ENCODE data around the gene FHL1.
A peak's percentile ranks its signal among the peaks of the same experiment; 100 is the strongest.
"Not testable (repeated sequence)": the region's sequence is repeated elsewhere in the genome, so short reads cannot be mapped to it uniquely, and the experiment has no call there.

Gene FHL1

DNA sequence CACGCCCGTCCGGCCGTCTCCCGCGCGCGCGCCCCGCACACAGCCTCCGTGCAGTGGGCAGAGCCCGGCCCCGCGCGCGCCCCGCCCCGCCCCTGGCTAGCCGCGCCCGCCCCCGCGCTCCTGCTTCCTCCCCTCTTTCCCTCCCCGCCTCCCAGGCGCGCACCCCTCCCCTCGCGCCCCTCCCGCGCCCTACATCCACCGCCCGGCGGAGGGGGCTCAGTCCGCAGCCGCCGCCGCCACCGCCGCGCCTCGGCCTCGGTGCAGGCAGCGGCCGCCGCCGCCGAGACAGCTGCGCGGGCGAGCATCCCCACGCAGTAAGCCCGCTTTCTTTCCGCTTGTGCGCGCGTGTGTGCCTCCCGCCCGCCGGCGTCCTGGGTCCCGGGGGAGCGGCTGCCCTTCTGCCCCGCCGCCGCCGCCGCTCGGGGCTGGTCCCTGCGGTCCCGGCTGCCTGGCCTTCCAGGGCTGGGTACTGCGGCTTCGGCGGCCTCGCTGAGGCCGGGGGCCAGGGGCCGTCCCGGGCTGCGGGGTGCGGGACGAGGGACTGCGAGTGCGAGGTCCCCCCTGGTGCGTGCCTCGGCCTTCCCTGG is at the start of gene FHL1:
Gene FHL1, plus strand, starts transcription at position 219 of the 587 bp plus-strand sequence.
- peak; percentile 21 for DNase-seq (ENCODE audit: low spot score)

DNA sequence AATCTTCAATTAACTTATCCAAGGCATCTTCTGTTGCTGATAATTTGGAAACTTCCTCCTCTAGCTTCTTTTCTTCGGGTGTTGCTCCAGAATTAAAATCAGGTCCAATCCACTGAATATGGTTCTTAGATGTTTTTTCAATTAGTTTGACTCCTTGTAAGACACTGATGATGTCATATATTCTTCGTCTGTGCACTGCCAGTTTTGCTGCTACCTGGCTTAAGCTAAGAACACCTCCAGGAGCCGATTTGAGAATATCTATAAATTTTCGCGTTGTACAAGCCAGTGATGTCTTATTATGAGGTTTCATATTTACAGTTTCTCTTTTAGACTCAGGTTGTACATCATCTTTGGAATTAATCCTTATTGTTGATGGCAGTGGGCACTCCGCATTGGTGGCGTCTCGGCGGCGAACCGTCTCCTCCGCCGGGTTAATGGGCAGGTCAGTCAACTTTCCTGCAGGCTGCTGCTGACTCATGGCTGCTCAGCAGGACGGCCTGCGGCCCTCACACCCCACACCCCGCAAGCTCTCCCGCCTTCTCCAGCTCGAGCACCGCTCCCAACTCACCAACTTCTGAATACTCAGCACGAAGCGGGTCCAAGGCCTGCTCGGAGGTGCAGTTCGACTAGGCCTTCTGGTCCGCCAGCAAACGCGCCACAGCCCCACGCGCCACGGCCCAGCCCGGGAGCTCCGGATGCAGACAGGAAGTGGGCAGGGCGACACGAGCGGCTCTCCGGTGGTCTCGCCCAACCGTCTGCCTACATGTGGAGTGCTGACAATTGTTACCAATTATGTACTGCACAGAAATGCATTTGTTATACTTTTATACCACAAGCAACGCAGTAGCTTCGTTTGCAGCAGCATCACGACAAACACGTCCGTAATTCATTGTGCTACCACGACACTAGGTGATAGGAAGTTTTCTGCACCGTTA is 49.2 kb upstream of the FHL1 start:
- DNase-seq (ENCODE audit: low spot score), result no peak

DNA sequence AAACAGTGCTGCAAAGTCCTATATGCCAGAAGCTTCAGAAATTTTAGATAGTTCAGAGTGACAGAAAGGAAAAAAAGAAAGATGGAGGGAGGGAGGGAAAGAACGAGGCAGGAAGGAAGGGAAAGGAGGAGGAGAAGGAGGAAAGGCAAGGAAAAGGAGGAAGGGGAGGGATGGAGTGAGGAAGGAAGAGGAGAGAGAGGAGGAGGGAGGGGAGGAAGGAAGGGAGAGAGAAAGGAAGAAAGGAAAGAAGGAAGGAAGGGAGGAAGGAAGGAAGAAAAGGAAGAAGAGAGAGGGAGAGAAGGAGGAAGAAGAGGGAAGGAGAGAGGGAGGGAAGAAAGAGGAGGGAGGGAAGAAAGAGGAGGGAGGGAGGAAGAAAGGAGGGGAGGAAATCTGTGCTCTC is 42.4 kb upstream of the FHL1 start:
- DNase-seq (ENCODE audit: low spot score), result no peak

DNA sequence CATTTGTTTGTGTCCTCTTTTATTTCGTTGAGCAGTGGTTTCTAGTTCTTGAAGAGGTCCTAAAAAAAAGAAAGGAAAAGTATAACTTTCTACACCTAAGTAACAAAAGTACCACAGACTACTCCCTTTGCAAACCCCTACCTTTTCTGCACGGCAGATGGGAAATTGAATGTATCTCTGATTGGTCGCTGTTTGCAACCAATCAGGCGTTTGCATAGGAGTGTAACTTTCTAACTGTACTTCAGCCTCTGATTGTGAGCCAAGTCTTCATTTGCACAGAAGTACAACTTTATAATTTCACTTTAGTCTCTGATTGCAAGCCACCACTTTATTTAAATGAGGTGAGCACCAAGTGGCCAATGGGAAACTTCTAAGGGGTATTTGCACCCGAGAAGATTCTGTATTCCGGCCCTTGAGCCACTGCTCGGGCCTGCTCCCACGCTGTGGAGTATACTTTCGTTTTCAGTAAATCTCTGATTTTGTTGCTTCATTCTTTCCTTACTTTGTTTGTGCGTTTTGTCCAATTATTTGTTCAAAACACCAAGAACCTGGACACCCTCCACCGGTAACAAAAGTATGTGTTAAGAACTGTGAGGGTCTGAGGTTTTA is 40.3 kb upstream of the FHL1 start:
- DNase-seq (ENCODE audit: low spot score), result no peak

DNA sequence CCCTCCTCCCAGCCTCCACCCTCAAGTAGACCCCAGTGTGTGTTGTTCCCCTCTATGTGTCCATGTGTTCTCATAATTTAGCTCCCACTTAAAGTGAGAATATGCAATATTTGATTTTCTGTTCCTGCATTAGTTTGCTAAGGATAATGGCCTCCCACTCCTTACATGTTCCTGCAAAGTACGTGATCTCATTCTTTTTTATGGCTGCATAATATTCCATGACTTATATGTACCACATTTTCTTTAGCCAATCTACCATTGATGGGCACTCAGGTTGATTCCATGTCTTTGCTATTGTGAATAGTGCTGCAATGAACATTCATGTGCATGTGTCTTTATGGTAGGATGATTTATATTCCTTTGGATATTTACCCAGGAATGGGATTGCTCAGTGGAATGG is 38.4 kb upstream of the FHL1 start:
- DNase-seq (ENCODE audit: low spot score), result not testable (repeated sequence)

DNA sequence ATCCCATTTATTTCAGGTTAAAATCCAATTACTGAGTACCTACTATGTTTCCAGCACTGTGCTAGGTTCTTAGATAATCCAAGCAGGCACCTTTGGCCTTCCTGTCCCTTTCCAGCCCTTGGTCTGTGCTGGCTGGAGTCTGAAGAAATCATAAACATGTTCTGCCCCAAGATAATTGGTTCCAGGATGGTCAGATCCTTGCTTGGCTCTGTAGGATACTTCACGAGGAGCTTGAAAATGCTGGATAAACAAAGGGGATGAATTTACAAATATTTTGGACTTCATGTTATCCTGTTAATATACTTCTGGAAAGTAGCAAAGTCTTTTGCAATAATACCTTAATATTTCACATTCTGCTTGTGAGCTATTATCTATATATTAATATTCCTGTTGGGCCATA is 35.0 kb upstream of the FHL1 start:
- no peak for DNase-seq (ENCODE audit: low spot score)

DNA sequence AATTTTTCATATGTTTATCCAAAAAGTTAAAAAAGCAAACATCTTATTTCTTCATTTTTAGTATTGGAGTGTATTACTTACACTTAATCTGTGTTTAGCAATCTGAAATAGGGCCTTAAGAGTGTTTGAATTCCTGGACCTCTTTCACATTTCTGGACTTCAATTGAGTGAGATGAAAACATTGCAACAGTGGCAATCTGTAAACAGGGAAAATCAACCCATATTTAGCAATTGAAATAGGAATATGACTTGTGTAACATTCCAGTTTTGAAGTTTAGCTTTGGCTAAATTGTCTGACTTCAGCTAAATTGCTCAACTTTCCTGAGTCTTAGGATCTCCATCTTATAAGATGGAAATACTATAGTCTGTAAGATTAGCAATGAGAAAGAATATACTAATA is 34.6 kb upstream of the FHL1 start:
- DNase-seq (ENCODE audit: low spot score), result no peak

DNA sequence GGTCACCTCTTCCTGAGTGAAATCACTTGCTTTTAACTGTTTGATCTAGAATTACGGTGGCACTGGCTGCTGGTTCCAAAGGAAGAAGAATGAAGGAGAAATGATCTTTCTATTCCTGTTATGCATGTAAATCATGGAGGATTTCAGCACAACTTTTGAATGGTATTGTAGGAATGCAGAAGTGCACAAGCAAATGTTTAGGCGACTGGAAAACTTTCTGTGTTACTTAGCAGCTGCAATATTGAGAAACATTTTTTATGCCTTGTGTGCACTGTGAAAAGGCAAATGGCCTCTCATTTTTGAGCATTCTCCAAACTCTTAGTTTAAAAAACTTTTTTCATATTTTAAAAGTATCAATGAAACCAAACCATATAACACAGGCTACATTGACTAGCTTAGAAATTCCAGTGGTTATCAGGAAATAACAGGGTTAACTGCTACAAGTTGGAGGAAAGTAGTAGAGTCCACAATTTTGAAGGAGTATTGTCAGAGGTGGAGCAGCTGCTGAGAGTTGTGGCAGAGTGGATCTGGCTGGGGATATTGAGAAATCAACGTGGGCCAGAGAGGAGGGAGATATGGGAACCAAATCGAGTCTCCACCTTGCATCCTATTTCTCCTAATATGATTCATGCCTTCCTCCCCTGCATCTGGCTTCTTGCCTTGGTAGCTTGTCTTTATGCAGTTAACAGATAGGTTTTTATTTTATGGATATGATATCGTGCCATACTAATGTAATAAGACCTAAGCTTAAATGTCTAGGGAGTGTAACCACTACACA is 32.0 kb upstream of the FHL1 start:
- DNase-seq (ENCODE audit: low spot score), result peak; percentile 12

DNA sequence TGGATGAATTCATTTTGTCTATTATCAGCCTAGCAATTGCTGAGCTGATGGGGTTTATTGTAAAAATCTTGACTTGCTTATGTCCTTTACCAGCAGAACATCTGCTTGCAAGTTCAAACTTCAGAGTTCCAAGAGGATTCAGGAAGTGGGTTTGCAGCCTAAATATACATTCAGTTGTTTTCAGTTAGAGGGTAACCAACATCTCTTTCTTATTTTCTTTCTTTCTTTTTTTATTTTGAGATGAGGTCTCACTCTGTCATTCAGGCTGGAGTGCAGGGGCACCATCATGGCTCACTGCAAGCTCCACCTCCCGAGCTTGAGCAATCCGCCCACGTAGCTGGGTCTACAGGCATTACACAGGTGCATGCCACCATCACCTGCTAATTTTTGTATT is 31.4 kb upstream of the FHL1 start:
- DNase-seq (ENCODE audit: low spot score), result no peak

DNA sequence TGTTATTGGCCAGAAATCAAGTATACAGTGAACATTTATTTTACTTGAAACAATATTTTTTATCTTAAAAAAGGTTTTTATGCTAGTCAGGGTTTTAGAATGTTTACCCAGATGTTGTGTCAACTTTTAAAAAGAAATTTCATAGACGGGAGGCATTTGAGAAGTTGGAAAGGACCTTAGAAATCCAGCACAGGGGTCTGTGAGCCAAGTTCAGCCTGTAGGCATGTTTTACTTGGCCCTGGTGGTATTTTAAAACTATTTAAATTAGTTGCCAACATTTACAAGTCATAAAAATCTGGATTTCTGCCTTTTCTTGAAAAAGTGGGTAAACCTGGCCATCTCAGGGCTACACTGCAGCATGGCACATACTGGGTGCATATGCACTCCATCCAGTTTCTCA is 25.5 kb upstream of the FHL1 start:
- DNase-seq (ENCODE audit: low spot score), result no peak

DNA sequence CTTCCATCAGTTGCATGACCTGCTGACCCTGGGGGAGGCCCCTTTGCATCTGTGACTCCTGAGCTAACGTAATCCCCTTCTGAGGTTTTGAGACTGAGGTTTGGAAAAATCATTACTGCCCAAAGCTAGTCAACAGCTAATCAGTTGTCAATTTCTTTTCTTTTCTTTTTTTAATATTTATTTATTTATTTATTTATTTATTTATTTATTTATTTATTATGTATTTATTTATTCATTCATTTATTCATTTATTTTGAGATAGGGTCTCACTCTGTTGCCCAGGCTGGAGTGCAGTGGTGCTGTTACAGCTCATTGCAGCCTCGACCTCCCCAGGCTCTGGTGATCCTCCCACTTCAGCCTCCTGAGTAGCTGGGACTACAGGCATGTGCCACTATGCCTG is 25.1 kb upstream of the FHL1 start:
- DNase-seq (ENCODE audit: low spot score), result no peak

DNA sequence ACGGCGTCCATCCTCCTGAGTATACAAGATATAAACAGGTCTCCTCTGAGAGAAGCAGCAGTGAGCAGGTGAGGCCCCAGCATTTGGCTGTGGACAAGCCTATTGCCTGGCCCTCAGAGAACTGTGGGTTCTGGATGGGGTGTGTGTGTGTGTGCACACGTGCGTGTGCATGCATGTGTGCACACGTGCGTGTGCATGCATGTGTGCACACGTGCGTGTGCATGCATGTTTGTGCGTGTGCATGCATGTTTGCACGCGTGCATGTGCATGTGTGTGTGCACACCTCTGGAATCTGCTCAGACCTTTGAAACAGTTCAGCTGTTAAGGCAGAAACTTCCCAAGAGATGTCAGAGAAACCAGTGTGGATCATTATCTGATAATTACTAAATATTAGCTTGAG is 22.2 kb upstream of the FHL1 start:
- DNase-seq (ENCODE audit: low spot score), result no peak

DNA sequence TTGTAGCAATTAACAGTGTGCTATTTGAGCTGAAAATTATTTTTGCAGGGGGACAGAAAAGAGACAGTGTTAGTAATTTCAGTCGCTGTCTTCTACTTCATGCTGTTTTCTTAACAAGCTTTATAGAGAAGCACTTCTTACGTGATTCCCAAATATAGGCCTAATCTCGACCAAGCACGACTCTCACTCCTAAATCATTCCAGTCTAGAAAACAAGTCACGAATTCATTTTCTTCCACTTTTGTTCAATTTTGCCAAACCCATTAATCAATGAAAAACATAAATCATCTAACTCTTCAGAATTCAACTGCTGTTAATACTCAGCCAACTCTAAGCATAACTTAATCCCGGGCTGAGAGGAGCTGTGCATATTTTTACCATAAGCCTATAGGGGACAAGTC is 21.0 kb upstream of the FHL1 start:
- no peak for DNase-seq (ENCODE audit: low spot score)

DNA sequence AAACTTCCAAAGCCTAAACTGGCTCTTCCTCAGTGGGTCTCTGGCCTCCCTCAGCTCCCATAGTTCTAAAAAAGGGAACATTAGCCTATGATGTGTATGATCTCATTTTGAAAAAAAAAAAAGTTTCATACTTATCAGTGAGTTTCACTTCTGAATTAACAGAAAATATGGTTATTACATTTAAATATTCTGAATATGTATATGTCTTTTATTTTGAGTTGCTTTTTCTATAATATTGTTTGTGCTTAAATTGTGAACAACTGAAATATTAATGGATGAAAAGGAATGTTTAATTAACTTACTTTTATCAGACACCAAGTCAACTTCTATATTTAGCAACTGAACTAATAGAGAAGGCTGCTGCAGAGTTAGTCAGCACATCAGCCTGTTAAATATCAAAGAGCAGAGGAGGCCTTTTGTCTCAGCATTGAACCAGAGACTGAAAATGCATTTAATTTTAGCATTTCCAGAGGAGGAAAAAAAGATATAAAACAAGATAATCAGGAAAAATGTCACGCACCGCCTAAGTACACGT is 20.4 kb upstream of the FHL1 start:
- DNase-seq (ENCODE audit: low spot score), result no peak

DNA sequence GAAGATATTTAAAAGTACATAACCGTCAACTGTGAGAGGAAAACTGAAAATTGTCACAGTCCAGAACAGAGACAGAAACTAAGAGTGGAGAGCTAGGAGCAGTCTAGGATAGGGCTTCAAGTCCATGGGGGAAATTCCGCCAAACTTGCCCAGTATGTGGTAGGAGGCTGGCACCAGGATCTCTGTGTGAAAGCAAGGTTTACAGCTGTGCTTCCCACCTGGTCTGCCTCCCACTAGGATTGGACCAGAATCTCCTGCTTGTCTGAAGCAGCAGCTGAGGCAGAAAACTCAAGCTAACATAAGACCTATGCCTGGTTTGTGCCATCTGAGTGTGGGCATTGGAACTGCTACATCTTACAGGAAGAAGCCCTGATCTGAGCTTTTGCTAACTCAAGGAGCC is 18.6 kb upstream of the FHL1 start:
- DNase-seq (ENCODE audit: low spot score), result no peak

DNA sequence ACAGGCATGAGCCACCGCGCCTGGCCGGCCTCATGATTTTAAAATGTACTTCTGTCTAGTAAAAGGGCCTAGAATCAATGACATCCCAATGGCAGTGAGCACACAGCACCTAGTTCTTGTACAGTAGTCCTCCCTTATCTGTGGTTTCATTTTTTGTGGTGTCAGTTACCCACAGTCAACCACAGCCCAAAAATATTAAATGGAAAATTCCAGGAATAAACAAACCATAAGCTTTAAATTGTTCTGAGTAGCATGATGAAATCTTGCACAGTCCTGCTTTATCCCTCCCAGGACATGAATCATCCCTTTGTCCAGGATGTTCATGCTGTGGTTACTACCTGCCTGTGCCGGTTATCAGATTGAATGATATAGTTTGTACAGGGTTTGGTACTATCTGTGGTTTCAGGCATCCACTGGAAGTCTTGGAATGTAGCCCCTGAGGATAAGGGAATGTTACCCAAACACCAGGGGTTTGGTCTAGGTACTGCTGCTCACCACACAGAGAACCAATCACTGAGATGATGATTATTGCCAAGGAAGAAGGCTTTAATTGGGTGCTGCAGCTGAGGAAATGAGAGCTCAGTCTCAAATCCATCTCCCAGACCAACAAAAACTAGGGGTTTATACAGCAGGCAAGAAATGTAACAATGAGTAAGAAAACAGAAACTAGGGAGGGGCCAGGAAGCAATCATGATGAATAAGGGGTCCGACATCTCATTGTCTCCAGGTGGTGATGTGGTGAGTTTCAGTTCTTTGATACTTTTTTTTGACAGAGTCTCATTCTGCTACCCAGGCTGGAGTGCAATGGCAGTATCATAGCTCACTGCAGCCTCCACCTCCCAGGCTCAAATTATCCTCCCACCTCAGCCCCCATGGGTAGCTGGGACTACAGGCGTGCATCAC is 16.2 kb upstream of the FHL1 start:
- DNase-seq (ENCODE audit: low spot score), result peak; percentile 41

DNA sequence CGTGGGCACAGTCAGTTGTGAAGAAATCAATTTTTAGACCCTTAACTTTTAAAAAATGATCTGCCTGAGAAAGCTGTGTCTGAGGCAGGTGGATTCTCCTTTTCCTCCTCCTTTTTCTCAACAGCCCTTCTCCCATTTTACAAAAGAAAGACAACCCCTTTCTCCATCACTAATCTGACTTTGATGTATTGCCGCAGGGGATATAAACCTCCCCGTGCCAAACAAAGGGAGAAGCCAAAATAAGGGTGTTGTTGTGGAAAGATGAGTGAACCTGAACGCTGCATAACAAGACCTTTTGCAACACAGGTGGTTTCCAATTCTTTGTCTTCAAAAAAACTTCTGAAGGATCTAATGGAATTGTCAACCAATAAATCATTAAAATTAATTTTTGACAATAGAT is 8.4 kb upstream of the FHL1 start:
- no peak for DNase-seq (ENCODE audit: low spot score)

DNA sequence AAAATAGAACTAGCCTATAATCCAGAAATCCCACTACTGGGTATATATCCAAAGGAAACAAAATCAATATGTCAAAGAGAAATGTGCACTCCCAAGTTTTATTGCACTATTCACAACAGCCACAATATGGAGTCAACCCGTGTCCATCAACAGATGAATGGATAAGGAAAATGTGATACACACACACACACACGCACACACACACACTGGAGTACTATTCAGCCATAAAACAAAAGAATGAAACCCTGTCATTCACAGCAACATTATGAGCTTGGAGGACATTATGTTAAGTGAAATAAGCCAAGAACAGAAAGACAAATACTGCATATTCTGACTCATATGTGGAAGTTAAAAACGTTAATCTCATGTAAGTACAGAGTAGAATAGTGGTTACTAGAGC is 5.8 kb upstream of the FHL1 start:
- no peak for DNase-seq (ENCODE audit: low spot score)

DNA sequence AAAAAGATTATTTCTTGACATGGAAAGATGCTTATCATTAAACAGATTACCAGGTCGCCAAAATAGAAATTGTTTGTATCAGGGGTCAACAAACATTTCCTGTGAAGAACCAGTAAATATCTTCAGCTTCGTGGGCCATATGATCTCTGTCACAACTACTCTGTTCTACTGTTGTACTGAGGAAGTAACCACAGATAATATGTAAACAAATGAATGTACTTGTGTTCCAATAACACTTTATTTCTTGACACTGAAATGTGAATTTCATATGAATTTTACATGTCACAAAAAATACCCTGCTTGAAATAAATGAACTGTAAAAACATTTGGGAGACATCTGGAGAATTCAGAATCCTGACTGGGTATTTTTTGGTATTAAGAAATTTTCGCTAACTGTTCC is 4.7 kb upstream of the FHL1 start:
- DNase-seq (ENCODE audit: low spot score), result no peak

DNA sequence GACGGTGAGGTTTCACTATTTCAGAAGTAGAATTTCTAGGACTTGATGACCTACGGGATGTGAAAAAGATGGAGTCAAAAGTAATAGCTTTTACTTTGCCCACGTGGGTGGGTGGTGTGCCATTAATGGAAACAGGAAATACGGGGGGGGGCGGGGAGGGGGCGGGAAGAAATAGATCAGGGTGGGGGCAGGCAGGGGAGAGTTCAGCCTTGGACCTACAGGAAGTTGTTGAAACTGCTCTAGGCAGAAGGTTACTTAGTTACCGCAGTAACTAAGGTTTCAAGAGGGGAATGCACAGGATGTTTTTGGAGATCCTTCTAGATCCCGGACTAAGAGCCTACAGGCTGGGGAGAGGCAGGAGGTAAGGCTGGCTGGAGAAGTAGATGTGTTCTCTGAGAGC is 3.6 kb upstream of the FHL1 start:
- DNase-seq (ENCODE audit: low spot score), result no peak

DNA sequence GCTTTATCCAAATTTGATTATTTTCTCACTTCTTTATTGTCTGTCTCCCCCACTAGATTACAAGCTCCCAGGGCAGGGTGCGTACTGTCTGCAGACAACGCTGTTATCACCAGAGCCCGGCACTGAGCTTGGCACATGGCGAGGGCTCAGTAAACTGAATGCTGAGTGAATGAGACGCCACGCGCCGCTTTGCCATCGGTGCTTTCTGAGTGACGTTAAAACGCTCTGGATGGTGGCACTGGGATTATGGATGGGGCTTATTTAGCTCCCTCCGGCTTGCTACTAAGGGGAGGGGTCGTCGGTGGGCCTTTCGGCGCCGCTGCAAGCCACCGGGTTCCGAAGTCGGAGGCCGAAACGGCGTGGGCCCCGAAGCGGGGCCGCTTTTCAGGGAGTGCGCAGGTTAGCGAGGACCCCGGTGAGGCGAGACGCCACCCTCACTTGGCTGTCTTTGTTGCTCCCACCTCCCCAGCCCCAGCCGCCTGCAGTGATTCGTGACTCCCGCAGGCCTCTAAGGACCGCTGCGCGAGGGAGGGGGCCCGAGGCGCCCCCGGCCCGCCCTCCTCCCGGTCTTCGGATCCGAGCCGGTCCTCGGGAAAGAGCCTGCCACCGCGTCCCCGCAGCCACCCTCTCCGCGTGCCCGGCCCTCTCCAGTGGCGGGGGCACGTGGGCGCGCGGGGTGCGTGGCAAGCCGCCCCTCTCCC is 569 bp upstream of the FHL1 start:
- DNase-seq (ENCODE audit: low spot score), result no peak

Data from AG08395 (cell line).